ENCODE results near the gene PTMA.

GRCh38 chr2:231707625-231707926 lies 749 bp upstream of the PTMA start:
- no peak for TF ChIP-seq CTCF (IDR thresholded peaks at IDR 0.05; ENCODE audit: poor library complexity, severe bottlenecking)
- TF ChIP-seq EZH2 (IDR thresholded peaks at IDR 0.05; ENCODE audit: borderline replicate concordance, insufficient read depth, low read length, poor library complexity, severe bottlenecking), result no peak
- no peak for TF ChIP-seq TAF1 (IDR thresholded peaks at IDR 0.05; ENCODE audit: low read depth)
- no peak for TF ChIP-seq POLR2AphosphoS5 (IDR thresholded peaks at IDR 0.05)
- TF ChIP-seq REST (IDR thresholded peaks at IDR 0.05; ENCODE audit: borderline replicate concordance), result no peak
- no peak for TF ChIP-seq EP300 (conservative IDR thresholded peaks at IDR 0.05; ENCODE audit: poor library complexity, severe bottlenecking)

All from neural cell (in vitro differentiated cells).